Right kidney (tissue), 1 donor: ENCODE results near the gene TMED6.
A peak's percentile ranks its signal among the peaks of the same experiment; 100 is the strongest.
"Not testable (repeated sequence)": the region's sequence is repeated elsewhere in the genome, so short reads cannot be mapped to it uniquely, and the experiment has no call there.

ENCODE experiments used
- DNase-seq: peaks from one replicate; pipeline ENCODE4 v3.0.0-alpha.2; 2016

The TMED6 gene

GRCh38 chr16:69360070-69360469 lies 8.5 kb upstream of the TMED6 start:
- DNase-seq, result not testable (repeated sequence)

- no peak for DNase-seq
These were observed 951 bp downstream of the TMED6 start for GRCh38 chr16:69350536-69351133.

- no peak for DNase-seq
These were observed 2.0 kb downstream of the TMED6 start for GRCh38 chr16:69349536-69349935.

- DNase-seq, result no peak
These were observed 3.4 kb downstream of the TMED6 start for GRCh38 chr16:69348222-69348621.

GRCh38 chr16:69346683-69347082 lies 4.9 kb downstream of the TMED6 start:
- no peak for DNase-seq

- no peak for DNase-seq
These were observed 5.7 kb downstream of the TMED6 start for GRCh38 chr16:69345923-69346322.

- DNase-seq, result no peak
These were observed 7.4 kb downstream of the TMED6 start for GRCh38 chr16:69344171-69344570.

GRCh38 chr16:69340095-69340644 lies 11.4 kb downstream of the TMED6 start:
- DNase-seq, result no peak

- DNase-seq, result peak; percentile 99
These were observed 12.1 kb downstream of the TMED6 start, which contains the start of the genes COG8 and NIP7 for GRCh38 chr16:69339289-69340094. Gene COG8, minus strand, starts transcription at chr16:69339564. Its CDS starts 12 bp downstream, at chr16:69339552. Gene NIP7, plus strand, starts transcription at chr16:69339772. Its CDS starts 58 bp downstream, at chr16:69339830.

- no peak for DNase-seq
These were observed 12.9 kb downstream of the TMED6 start for GRCh38 chr16:69338557-69339288.

GRCh38 chr16:69334696-69335095 lies 16.9 kb downstream of the TMED6 start:
- DNase-seq, result no peak

GRCh38 chr16:69330286-69331109 lies 21.1 kb downstream of the TMED6 start, which contains the start of gene PDF:
Gene PDF, minus strand, starts transcription at chr16:69330588. Its CDS starts 18 bp downstream, at chr16:69330570.
- DNase-seq, result peak; percentile 91

GRCh38 chr16:69329369-69330285 lies 22.0 kb downstream of the TMED6 start:
- DNase-seq, result peak; percentile 39

GRCh38 chr16:69328854-69329316 lies 22.7 kb downstream of the TMED6 start:
- no peak for DNase-seq

GRCh38 chr16:69327585-69328310 lies 23.8 kb downstream of the TMED6 start:
- DNase-seq, result no peak

- DNase-seq, result no peak
These were observed 25.3 kb downstream of the TMED6 start for GRCh38 chr16:69326172-69326873.

- no peak for DNase-seq
These were observed 25.8 kb downstream of the TMED6 start for GRCh38 chr16:69325784-69326171.

GRCh38 chr16:69324585-69325253 lies 26.9 kb downstream of the TMED6 start:
- no peak for DNase-seq
